HG03432 (cell line): ENCODE results near the gene MCFD2.

ENCODE experiments used
- ATAC-seq: cut with Tn5 transposase; IDR thresholded peaks from one replicate; pipeline ENCODE4 v1.9.1; 2021; ENCODE audit warnings: mild to moderate bottlenecking, moderate library complexity; ENCODE audit not compliant: unreplicated experiment

Gene MCFD2

DNA sequence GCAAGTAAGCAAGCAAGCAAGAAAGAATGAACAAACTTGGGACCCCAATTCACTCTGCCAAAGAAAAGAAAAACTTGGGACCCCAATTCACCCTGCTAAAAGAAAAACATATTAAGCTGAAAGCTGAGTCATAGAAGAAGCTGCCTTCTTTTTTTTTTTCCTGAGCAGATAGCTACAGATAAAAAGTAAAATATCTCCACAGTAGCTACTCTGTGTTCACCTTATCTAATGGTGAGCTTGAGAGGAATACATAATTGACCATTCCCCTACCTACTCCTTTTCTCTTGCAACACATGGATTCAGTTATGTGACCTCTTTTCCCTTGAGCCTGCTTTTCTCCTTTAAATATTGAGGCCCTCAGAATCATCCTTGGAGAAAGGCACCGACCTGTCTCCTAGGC, 63.0 kb downstream of the MCFD2 start:
- no peak for ATAC-seq

DNA sequence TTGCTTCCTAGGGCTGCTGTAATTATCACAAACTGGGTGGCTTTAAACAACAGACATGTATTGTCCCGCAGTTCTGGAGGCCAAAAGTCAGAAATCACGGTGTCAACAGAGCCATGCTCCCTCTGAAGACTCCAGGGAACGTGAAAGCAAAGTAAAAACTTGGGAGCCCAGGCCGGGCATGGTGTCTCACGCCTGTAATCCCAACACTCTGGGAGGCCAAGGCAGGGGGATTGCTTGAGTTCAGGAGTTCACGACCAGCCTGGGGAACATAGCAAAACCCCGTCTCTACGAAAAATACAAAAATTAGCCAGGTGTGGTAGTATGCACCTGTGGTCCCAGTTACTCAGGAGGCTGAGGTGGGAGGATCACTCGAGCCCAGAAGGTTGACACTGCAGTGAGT, 63.5 kb downstream of the MCFD2 start:
- no peak for ATAC-seq
